ENCODE measurements around the gene STIM2. TPM values are rescaled to one million over a fixed set of nuclear protein-coding genes. Genes with fewer than 3 reads are reported as not detected.

STIM2 gene
- total and polyA plus RNA-seq, 10 of the 15 experiments (the other 5 are each of a cell fraction or from before 2014, with no cell fraction given): 4.7 to 41.5 (median 16.9) TPM

DNA sequence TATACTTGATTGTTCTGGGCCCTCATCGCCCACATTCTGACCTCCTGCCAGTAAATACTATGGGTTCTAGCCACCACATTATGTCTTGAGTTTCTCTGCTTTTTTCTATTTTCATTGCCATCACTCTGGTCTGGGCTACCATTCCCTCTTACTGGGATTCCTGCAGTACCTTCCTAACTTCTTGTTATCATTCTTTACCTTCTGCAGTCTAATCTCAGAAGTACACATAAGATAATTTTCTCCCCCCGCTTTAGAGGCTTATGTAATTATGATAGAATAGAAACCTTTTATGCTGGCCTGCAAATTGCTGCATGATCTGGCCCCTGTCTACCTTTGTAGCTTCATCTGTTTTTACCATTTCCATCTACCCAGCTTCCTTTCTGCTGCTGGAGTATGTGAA lies 19.2 kb downstream of the STIM2 start:
- SMC1A ChIA-PET (ENCODE audit: uncharacterized antibody, unreplicated experiment): interaction anchor here (0.6 to 1.2 kb wide), 4 partner anchors 11 to 901 kb away, joined by 3 to 4 read pairs (median 4); no protein-coding TSS in a partner anchor
- ATAC-seq: no peak
- DNase-seq (ENCODE audit: low read depth, low spot score): no peak
- Histone ChIP-seq H2AFZ (ENCODE audit: control insufficient read depth, low read depth, low read length) (no peak overlapping the region), H3K36me3 (ENCODE audit: control insufficient read depth in 2 of 2, insufficient read depth in 2 of 2, low read length in 1 of 2) (no peaks in the 10 kb centered on the region), H3K27ac (ENCODE audit: control insufficient read depth, insufficient read depth) (no peak overlapping the region), H3K27me3 (replicated peaks in 1 of 2; ENCODE audit: control insufficient read depth in 2 of 2, insufficient read depth in 2 of 2, low read length in 1 of 2) (no peaks in the 10 kb centered on the region), H3K4me3 (no peak overlapping the region), H3K4me1 (ENCODE audit: control insufficient read depth, insufficient read depth, low read length) (peaks cover 17% of the 10 kb centered on the region), H4K20me1 (ENCODE audit: control insufficient read depth, insufficient read depth) (no peaks in the 10 kb centered on the region), H3K9ac (ENCODE audit: control insufficient read depth, insufficient read depth, low read length) (no peak overlapping the region), H3K9me3 (replicated peaks; ENCODE audit: control insufficient read depth, insufficient read depth, low read length) (peaks cover 9% of the 10 kb centered on the region; the same call in 2 of the 3 replicates), H3K4me2 (ENCODE audit: control insufficient read depth, insufficient read depth) (no peak overlapping the region), H3K79me2 (ENCODE audit: control insufficient read depth, insufficient read depth, low read length) (peaks cover 29% of the 10 kb centered on the region)
- RAD21 ChIA-PET (ENCODE audit: unreplicated experiment): interaction anchor here (1.0 to 1.4 kb wide), 3 partner anchors 13 to 18 kb away, joined by 3 to 5 read pairs (median 5); no protein-coding TSS in a partner anchor
- in situ Hi-C loops (cut with MboI) (loop anchor here (10.0 kb wide), 1 partner anchor 115 kb away; no protein-coding TSS in a partner anchor), intact Hi-C loops (cut with micrococcal nuclease; ENCODE audit: unreplicated experiment) (no loop called here)
- no TSS peak for BruUV-seq (replicated peaks)
- WGBS (ENCODE audit: insufficient coverage, insufficient replicate concordance, low lambda C conversion rate, missing lambda C conversion rate): 100% methylated on average over 2 of the region's 2 CpGs
- TF ChIP-seq SMC3 (IDR thresholded peaks at IDR 0.05; ENCODE audit: borderline replicate concordance, low read length): no peak
- TF ChIP-seq, protein P1, sequence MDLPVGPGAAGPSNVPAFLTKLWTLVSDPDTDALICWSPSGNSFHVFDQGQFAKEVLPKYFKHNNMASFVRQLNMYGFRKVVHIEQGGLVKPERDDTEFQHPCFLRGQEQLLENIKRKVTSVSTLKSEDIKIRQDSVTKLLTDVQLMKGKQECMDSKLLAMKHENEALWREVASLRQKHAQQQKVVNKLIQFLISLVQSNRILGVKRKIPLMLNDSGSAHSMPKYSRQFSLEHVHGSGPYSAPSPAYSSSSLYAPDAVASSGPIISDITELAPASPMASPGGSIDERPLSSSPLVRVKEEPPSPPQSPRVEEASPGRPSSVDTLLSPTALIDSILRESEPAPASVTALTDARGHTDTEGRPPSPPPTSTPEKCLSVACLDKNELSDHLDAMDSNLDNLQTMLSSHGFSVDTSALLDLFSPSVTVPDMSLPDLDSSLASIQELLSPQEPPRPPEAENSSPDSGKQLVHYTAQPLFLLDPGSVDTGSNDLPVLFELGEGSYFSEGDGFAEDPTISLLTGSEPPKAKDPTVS (IDR thresholded peaks at IDR 0.05; ENCODE audit: low read depth, low read length): no peak
- TF ChIP-seq NFYB (IDR thresholded peaks at IDR 0.05; ENCODE audit: insufficient read depth, low read depth, low read length): no peak
- TF ChIP-seq ESRRA (IDR thresholded peaks at IDR 0.05; ENCODE audit: low read length): no peak
- no peak for TF ChIP-seq FOXM1 (IDR thresholded peaks at IDR 0.05; ENCODE audit: low read depth, low read length)
- TF ChIP-seq STAT1 (conservative IDR thresholded peaks at IDR 0.05): no peak
- no peak for TF ChIP-seq FOXK2 (IDR thresholded peaks at IDR 0.05)
- TF ChIP-seq SREBF1 (IDR thresholded peaks at IDR 0.05; ENCODE audit: low read length): no peak
- no peak for FAIRE-seq
- CTCF ChIA-PET: no interaction called here
- POLR2A ChIA-PET: no interaction called here

Measured in GM12878 (cell line).